Putamen (tissue), 1 donor: Measurements from ENCODE around the gene GFOD1.
"Not testable (repeated sequence)": the region's sequence is repeated elsewhere in the genome, so short reads cannot be mapped to it uniquely, and the experiment has no call there.

Experiments
- DNase-seq: peaks from one replicate; pipeline ENCODE4 v3.0.0-alpha.2; 2016; ENCODE audit warnings: low spot score

GFOD1 gene

DNA sequence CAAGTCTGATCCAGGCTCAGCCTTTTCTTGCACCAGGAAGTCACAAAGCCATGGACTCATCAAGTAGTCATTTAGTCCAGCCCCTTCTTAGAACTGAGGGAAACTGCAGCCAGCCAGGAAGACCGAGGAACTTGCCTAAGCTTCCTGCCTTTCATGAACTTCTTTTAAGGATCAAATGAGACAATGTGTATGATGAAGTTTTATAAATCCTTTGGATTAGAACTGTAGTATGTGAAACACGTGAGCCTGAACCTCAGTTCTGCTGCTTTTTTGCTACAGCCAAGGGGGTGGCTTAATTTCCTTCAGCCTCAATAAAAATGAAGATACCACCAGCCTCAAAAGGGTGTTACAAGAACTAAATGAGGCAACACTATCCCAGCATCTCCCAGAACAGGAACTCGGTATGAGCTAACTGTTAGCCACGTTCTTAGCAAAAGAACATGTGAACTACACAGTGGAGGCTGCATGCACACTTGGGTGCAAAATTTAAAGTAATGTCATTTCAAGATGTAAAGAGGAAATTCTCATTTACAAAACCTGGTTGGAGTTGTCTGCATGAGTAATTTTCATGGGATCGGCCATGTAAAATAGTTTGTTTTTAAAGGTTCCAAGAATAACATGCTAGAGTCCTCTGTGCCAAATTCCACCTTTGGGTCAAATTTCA is 83.0 kb downstream of the GFOD1 start:
- DNase-seq = no peak

DNA sequence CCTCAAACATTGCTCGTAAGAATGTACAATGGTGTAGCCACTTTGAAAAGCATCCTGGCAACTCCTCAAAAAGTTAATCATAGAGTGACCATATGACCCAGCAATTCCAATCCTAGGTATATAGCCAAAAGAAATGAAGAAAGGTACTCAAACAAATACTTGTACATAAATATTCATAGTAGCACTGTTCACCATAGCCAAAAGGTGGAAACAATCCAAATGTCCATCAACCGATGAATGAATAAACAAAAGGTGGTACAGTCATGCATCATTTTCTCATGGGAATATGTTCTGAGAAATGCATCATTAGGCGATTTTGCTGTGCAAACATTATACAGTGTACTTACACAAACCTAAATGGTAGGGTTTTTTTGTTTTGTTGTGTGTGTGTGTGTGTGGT is 84.7 kb downstream of the GFOD1 start:
- DNase-seq = no peak

DNA sequence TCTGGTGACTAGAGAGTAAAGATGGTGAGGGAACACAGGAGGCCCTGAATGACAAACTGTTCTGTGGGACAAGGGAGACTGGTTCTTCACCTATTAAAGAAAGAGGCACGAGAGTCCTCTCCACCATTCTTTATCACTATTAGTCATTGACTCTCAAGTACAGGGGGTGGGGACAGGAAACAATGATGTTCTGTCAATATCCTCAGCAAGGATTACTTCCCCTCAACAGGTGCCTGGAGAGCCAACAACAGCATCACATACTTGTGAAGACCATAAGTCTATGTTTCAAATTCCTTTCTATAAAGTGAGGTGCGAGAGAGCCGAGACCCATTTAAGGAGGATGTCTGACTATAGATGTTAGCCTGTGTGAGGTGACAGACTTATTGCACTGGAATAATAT is 86.6 kb downstream of the GFOD1 start:
- DNase-seq = no peak

DNA sequence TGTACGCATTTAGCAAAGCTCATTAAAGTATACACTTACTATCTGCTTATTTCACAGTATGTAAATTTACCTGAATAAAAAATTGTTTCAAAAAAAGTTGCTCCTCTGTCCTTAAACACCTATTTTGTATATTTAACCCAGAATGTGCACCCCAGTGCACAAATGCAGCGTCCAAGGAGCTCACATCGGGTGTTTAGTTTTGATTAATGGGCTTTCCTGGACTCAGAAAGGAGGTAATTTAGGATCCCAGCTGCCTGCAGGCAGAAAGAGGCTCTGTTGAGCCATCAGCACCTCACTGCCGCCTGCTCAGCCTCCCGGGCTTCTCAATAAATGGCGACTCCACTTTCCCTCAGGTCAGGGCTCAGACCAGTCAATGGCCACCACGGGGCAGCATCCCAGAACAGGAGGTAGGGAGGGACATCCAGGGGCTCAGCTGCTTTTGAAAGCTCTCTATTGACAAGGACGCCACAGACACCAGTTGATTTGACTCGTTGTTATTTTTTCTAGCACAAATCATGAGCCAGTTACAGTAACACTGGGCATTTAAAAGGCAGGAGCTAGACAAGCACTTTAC is 88.9 kb downstream of the GFOD1 start:
- DNase-seq = no peak

DNA sequence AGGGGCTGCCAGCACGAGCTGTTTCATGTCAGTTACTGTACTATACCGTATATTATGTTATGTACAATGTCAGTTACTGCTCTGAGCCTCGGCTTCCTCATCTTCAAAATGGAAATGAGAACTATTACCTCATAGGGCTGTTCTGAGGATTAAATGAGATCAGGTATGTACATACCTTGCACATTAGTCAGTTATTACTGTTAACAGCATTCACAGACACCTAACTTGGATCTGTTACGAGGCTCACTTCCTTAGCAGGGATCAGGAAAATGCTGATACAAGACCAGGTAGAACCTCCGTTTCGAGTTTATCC is 89.4 kb downstream of the GFOD1 start:
- DNase-seq = no peak

DNA sequence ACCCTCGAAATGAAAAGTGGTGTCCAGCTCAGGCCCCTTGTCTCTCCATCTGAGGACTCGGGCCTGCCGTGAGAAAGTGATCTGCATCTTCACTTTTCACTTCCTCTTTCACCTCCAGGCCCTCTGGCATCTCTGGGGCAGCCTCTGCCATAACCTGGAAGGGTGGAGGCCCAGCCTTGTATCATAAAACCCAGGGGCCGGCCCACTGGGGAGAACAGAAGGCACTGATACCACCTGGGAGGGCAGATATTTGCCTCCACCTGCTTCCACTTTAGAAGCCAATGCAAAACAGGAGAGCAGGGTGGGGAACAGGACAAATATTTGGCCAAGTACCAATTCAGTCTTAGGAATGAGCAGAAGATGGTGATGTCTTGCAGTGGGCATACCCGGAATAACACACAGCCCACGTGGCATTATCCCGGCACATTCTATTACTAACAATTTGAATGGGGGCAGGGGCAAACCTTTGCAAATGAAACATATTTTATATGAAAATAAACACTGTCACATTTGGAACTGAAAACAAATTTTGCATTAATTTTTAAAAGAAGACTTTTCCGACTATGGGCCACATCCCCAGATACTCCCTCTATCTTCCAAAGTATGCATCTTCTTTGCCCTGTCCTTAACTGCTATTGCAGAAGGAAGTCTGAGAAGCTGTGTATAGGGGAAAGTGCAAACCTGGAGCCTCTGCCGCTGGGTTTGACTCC is 89.9 kb downstream of the GFOD1 start:
- no peak for DNase-seq

DNA sequence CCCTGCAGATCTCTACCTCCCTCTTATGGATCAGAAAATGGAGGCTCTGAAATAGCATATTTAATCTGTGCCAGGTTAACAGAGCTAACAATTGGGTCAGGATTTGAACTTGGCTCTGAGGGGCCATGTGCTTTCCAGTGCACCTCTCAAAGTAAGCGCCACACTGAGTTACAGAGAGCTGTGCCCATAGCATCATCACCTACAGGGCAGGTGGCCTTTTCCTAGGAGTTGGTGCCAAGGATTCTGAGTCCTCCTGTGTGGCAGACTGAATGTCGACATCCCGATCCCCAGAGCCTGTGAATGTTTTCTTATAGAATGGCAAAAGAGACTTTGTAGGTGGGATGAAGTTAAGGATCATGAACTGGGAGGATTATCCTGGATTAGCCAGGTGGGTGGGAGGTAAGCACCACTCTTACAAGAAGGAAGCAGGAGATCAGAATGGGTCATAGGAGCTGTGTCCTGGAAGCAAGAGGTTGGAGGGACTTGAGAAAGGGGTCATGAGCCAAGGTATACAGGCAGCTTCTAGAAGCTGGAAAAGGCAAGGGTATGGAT is 91.1 kb downstream of the GFOD1 start:
- no peak for DNase-seq

DNA sequence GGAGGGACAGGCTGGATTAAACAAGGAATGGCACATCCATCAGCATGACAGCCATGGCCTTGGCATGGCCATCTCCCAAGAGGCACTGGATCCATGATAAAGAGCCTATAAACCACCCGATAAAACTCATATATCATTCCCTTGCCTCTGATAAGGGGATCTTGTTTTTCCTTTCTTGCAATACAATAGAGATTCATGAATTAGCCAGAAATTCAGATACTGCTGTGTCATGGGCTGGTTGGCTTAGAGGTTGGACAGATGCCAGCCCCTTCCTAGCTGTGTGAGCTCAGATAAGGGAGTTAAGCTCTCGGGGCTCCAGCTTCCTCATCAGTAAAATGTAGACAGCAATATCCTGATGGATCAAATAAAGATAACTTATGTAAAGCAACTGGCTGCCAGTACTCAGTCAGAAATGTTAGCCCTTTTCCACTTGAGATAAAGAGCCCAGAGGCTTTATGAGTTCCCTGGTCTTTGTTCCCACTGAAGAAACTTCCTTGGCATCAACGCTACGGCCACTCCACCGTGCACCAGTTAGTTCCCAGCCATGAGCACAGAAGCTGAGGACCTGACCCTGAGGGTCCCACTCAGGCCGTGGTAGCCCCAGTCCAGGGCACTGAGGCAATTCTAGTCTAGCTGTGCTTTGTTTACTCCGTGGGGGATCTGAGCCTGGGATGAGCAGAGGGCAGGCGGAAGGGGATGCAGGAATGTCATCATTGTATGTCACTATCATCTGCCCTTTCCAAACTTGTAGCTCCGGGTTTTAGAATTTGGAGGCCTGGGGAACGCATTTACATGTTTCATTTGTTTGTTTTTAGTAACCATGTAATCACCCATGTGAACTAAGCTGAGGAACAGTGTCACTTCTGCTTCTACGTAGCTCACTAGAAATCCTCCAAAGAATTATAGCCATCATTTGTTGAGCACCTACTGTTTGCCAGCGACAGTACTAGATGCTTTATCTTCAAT is 91.8 kb downstream of the GFOD1 start:
- DNase-seq = peak; percentile 67

DNA sequence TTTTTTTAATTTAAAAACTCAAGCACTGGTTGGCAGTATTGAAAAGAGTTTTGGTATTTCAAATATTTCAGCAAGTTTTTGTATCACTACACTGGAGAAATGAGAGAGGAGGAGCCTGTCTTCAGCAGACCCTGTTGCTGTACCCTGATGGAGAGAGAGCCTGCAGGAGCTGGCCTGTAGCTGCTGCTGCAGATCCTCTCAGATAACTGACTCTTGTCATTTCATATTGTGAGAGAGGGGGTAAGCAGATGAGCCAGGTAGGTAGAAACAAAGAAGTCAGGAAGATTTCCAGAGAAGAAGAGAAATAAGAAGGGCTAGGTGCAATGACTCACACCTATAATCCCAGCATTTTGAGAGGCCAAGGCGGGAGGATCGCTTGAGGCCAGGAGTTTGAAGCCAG is 94.9 kb downstream of the GFOD1 start:
- no peak for DNase-seq

DNA sequence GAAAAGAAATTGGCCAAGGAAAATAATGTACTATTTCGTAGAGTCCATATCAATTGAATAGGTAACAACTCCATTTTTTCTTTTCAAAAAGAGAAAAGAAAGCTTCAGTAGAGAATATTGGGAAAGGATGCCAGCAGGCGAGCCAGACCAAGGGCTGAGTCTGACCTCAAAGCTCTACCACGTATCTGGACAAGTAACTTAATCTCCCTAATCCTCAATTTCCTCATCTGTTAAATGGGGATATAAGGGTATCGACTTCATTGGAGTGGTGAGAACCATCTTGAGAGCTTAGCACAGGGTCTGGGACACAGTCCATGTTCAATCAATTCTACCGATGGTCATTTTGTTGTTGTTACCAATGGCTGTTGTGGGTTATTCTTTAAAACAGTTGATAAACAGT is 95.9 kb downstream of the GFOD1 start:
- DNase-seq = no peak

DNA sequence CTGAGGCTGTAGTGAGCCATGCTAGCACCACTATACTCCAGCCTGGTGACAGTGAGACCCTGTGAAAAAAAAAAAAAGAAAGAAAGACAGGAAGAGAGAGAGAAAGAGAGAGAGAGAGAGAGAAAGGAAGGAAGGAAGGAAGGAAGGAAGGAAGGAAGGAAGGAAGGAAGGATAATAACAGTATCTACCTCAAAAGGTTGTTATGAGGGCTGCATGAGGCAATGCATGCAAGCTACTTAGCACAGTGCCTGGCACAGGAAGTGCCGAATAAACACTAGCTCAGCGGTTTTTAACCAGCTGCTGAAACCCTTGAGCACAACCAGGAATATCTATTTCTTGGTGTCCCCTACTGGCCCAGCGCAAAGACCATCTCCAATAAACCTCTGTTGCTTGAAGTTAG is 96.7 kb downstream of the GFOD1 start:
- no peak for DNase-seq

DNA sequence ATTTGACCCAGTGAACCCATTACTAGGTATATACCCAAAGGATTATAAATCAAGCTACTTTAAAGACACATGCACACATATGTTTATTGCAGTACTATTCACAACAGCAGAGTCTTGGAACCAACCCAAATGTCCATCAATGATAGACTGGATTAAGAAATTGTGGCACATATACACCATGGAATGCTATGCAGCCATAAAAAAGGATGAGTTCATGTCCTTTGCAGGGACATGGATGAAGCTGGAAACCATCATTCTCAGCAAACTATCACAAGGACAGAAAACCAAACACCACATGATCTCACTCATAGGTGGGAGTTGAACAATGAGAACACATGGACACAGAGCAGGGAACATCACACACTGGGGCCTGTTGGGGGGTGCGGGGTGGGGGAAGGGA is 98.2 kb downstream of the GFOD1 start:
- not testable (repeated sequence) for DNase-seq

DNA sequence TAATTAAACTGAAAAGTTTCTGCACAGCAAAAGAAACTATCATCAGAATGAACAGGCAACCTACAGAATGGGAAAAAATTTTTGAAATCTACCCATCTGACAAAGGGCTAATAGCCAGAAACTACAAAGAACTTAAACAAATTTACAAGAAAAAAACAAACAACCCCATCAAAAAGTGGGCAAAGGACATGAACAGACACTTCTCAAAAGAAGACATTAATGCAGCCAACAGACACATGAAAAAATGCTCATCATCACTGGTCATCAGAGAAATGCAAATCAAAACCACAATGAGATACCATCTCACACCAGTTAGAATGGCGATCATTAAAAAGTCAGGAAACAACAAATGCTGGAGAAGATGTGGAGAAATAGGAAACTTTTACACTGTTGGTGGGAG is 98.6 kb downstream of the GFOD1 start:
- DNase-seq = not testable (repeated sequence)

DNA sequence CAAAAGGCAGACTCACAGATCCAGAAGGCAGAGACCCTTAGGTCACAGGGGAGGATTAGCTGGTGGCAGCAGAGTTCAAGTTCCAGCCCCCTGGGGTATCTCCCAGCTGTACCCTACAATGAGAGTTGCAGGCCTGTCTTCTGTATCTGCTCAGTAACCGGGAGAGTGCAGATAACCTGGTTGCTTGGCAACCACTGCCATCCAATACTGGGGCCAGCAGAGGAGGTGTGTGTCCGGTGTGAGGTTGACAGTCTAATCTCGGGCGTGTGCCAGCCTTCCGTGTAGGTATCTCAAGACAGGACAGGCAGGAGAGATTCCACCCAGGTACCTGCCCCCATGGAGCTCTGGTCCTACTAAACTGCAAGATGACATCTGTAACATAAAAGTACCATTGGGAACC is 102.4 kb downstream of the GFOD1 start:
- DNase-seq = no peak

DNA sequence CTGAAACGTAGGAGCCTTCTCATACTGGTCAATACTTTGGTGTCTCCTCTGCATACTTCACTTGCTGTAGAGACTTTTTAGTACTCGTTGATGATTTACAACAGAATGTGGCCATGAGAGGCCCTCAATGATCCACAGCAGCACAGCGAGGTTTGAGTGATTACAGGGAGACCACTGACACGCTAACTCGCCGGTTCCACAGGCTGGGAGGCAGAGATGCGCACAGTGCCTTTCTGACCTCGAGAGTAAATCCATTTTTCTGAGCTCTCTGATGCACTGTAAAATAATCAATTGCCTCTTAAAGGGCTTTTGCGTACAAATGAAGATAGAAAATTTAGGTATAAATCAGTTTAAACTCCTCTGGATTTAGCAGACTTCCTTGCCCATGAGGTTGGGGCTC is 102.9 kb downstream of the GFOD1 start:
- no peak for DNase-seq

DNA sequence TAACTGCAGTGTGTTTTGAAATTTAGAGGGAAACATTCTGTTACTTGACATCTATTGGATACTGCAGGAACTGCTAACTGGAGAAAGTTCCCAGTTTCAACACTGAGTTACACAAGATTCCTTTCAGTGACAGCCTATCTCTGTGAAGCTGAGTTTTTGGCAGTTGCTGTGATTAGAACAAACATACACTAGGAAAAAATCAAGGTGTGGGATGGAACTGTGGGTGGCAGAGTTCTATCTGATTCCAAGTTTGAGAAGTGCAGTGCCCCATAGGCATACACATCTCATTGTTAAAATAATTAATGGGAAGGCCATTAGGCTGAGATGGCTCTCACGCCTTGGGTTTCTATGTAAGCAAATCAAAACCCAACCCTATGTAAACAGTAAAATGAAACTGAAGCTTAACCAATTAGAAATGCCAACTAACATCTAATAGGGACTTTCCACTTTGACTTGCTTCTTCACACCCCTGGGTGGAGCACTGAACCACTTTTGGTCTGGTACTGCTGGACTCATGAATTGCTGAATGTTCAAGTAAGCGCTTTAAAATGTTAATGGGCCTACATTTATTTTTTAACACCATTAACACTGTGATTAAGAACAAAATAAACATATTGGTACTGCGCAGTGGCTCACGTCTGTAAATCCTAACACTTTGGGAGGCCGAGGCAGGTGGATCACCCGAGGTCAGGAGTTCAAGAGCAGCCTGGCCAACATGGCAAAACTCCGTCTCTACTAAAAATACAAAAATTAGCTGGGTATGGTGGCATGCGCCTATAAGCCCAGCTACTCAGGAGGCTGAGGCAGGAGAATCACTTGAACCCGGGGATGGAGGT is 103.9 kb downstream of the GFOD1 start:
- DNase-seq = no peak

DNA sequence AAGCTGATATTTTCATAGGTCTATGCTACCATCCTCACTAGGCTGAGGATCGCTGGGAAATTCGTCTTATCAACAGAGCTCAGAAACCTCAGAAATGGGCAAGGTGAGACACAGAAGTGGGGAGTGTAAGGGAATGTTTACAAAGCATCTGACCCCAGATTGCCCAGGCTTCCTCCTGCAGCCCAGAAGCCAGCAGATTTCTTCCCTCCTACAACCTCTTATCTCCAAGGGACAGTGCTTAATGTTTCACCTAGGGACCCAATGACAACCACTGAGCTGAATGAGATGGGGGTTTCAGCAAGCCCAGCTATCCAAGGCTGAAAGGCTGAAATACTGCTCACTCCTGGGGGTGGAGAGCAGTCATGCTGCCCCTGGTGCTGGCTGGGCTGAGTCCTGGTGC is 106.6 kb downstream of the GFOD1 start:
- no peak for DNase-seq

DNA sequence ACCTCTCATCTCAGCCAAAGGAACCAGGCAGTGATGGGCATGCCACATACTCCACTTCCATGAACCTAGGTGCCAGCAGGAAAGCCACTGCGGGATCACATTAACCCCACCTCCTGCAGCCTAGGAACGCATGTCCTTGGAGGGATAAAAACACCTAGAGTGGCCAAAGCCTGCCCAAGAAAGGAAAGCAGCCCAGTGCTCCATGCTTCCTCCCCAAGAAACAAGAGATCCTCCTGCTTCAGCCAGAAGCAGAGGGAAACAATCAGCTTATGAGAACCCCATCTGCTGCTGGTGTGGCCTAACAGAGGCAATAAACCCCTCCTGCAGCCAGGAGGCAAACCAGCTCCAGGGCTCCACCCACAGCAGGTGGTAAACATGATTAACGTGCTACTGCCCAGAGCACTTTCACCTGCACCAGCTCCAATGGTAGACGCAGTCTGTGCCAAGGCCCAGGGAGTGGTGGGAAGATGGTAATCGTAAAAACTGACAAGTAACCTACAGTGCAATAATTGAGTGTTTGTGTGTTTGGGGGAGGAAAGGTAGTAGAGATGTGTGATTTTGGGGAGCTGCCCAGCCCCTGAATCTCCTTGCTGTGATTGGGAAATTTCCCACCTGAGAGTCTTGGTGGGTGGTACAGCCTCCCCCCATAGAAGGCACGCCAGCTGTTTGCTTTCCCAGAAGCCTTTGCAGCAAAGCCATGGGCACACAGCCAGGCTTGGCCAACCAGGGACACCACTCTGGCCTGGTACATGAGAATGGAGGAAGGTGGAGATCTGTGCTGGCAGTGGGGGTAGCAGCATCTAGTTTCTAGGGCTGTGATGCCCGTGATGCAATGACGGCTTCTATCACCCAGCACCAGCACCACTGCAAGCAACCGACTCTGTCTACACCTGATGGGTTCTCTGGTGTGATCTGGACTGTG is 108.5 kb downstream of the GFOD1 start:
- DNase-seq = no peak

DNA sequence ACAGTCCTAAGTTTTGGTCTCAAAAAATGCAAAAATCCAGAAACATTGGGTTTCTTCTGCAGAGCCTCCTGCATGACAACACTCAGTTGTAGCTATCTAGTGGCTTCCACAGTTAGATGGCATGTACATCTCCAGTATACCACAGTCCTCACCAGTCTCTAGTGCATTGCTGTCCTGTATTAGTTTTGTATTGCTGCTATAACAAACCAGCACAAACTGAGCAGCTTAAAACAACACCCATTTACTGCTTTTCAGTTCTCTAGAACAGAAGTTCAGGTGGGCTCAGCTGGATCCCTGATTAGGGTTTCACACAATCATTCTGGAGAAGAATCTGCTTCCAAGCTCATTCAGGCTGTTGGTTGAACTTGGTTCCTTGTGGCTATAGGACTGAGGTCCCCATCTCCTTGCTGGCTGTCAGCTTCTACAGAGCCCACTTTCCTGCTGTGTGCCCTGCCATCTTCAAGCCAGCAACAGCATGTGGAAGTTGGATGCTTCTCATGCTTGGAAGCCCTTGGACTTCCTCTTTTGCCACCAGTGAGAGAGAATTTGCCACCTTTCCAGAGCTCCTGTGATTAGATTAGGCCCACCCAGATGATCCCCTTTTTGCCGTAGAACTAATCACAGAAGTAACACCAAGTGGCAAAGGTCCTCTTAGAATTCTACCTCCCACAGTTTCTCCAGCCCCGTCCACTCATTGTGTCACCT is 110.2 kb downstream of the GFOD1 start:
- no peak for DNase-seq
